H1 (cell line): ENCODE results near the gene ZNF511. TPM values are rescaled to one million over a fixed set of nuclear protein-coding genes. Genes with fewer than 3 reads are reported as not detected.
A peak's percentile ranks its signal among the peaks of the same experiment; 100 is the strongest.

Experiments used
- CTCF ChIA-PET: fragments of 300-600 bp; sonication (Branson Sonifier 250); formaldehyde crosslinking; loops from one replicate; lab custom pipeline; 2021; ENCODE audit not compliant: partially characterized antibody; lab: Charles Lee
- POLR2A ChIA-PET: fragments of 300-600 bp; sonication (Branson Sonifier 250); formaldehyde crosslinking; loops from one replicate; lab custom pipeline; 2021; ENCODE audit warnings: inconsistent platforms; ENCODE audit not compliant: partially characterized antibody; lab: Charles Lee
- DNase-seq, 2 experiments: peaks; one replicate each; pipeline versions ENCODE4 v3.0.0 to v3.0.0-alpha.2; 2010 to 2022; ENCODE audit warnings: low spot score in 2 of 2, low read depth in 1 of 2, mixed read lengths in 1 of 2
- FAIRE-seq: peaks from 2 replicates; lab custom pipeline; 2011; peaks lifted over from hg19 to GRCh38; lab: Jason Lieb, UNC
- H2AFZ ChIP-seq: 2 replicates; pipeline ENCODE4 v1.8.1; 2012; ENCODE audit warnings: low read length, inconsistent platforms
- H2AK5ac ChIP-seq: 2 replicates; pipeline ENCODE4 v1.6.1; 2013; ENCODE audit warnings: low read depth, low read length
- H2BK120ac ChIP-seq: replicated peaks from 2 replicates; pipeline ENCODE3; 2013; ENCODE audit warnings: low read depth, low read length, inconsistent platforms
- H2BK12ac ChIP-seq: 2 replicates; pipeline ENCODE4 v1.6.1; 2013; ENCODE audit warnings: low read depth, low read length
- H2BK15ac ChIP-seq: 2 replicates; pipeline ENCODE4 v1.6.1; 2013; ENCODE audit warnings: low read length
- H2BK20ac ChIP-seq: 2 replicates; pipeline ENCODE4 v1.6.1; 2013; ENCODE audit warnings: low read length
- H2BK5ac ChIP-seq: 2 replicates; pipeline ENCODE4 v1.6.1; 2013; ENCODE audit warnings: low read depth, low read length
- H3K14ac ChIP-seq: 2 replicates; pipeline ENCODE4 v1.6.1; 2013; ENCODE audit warnings: inconsistent platforms; ENCODE audit not compliant: insufficient read length
- H3K18ac ChIP-seq: 2 replicates; pipeline ENCODE4 v1.6.1; 2013; ENCODE audit warnings: low read length; ENCODE audit errors: extremely low read depth
- H3K23ac ChIP-seq: 2 replicates; pipeline ENCODE4 v1.6.1; 2013; ENCODE audit warnings: inconsistent platforms; ENCODE audit not compliant: insufficient read length
- H3K23me2 ChIP-seq: 2 replicates; pipeline ENCODE4 v1.6.1; 2013; ENCODE audit warnings: low read depth, low read length
- H3K27ac ChIP-seq: 2 replicates; pipeline ENCODE4 v1.6.1; 2011; ENCODE audit warnings: low read depth, low read length, inconsistent platforms
- H3K27me3 ChIP-seq, 4 experiments: replicated peaks in 1 of 4; 1 replicate in 1 of 4; 2 replicates in 3 of 4; pipeline versions ENCODE4 v1.6.1 to v1.8.1; 2011 to 2013; ENCODE audit warnings: low read length in 3 of 4, mild to moderate bottlenecking in 3 of 4, inconsistent platforms in 2 of 4, mixed read lengths in 2 of 4, moderate library complexity in 1 of 4; ENCODE audit not compliant: control insufficient read depth in 3 of 4, insufficient read depth in 3 of 4; ENCODE audit errors: extremely low read depth in 1 of 4
- H3K36me3 ChIP-seq, 4 experiments: 2 replicates each; pipeline versions ENCODE4 v1.6.1 to v1.8.1; 2011 to 2013; ENCODE audit warnings: mild to moderate bottlenecking in 4 of 4, low read length in 3 of 4, moderate library complexity in 2 of 4, control low read depth in 1 of 4, inconsistent platforms in 1 of 4; ENCODE audit not compliant: insufficient read depth in 4 of 4, control insufficient read depth in 2 of 4
- H3K4ac ChIP-seq: replicated peaks from 2 replicates; pipeline ENCODE3; 2013; ENCODE audit warnings: low read length, low read depth, mixed read lengths, inconsistent platforms; ENCODE audit not compliant: insufficient read length
- H3K4me1 ChIP-seq, 4 experiments: replicated peaks in 1 of 4; 1 replicate in 1 of 4; 2 replicates in 3 of 4; pipeline versions ENCODE4 v1.6.1 to v1.8.1; 2011 to 2013; ENCODE audit warnings: low read length in 3 of 4, inconsistent platforms in 2 of 4, mixed read lengths in 1 of 4; ENCODE audit not compliant: insufficient read depth in 4 of 4, control insufficient read depth in 3 of 4
- H3K4me2 ChIP-seq, 2 experiments: 2 replicates each; pipeline versions ENCODE4 v1.6.1 to v1.8.1; 2011 to 2013; ENCODE audit warnings: low read depth in 2 of 2, low read length in 2 of 2, control low read depth in 1 of 2, inconsistent platforms in 1 of 2, mild to moderate bottlenecking in 1 of 2; ENCODE audit not compliant: insufficient read depth in 1 of 2
- H3K4me3 ChIP-seq, 4 experiments: fragments of 200-600, 300-600 bp in 1 of 4; sonication (generic), shearing (Covaris generic), sonication (Bioruptor Twin) in 1 of 4; 2 replicates each; pipeline versions ENCODE4 v1.5.1 to v1.8.1; 2011 to 2016; ENCODE audit warnings: low read length in 4 of 4, low read depth in 3 of 4, control low read depth in 2 of 4, inconsistent platforms in 2 of 4, mild to moderate bottlenecking in 2 of 4, mixed read lengths in 1 of 4, moderate library complexity in 1 of 4; ENCODE audit not compliant: insufficient read depth in 2 of 4; ENCODE audit errors: extremely low read depth in 1 of 4
- H3K56ac ChIP-seq: replicated peaks from 2 replicates; pipeline ENCODE3; 2013; ENCODE audit warnings: low read depth, mild to moderate bottlenecking, mixed read lengths, low read length, inconsistent platforms; ENCODE audit not compliant: insufficient read length
- H3K79me1 ChIP-seq: 2 replicates; pipeline ENCODE4 v1.6.1; 2013; ENCODE audit warnings: low read depth, low read length, control low read depth
- H3K79me2 ChIP-seq, 2 experiments: 2 replicates each; pipeline versions ENCODE4 v1.6.1 to v1.8.1; 2012 to 2013; ENCODE audit warnings: low read length in 2 of 2, mild to moderate bottlenecking in 2 of 2, inconsistent platforms in 1 of 2; ENCODE audit not compliant: insufficient read depth in 2 of 2, control insufficient read depth in 1 of 2
- H3K9ac ChIP-seq, 4 experiments: replicated peaks in 1 of 4; 1 replicate in 1 of 4; 2 replicates in 3 of 4; pipeline versions ENCODE4 v1.6.1 to v1.8.1; 2011 to 2013; ENCODE audit warnings: low read depth in 3 of 4, low read length in 3 of 4, control low read depth in 2 of 4, mild to moderate bottlenecking in 2 of 4, moderate library complexity in 2 of 4, inconsistent platforms in 1 of 4; ENCODE audit errors: extremely low read depth in 1 of 4
- H3K9me3 ChIP-seq, 2 experiments: 2 replicates each; pipeline versions ENCODE4 v1.6.1 to v1.8.1; 2012 to 2013; ENCODE audit warnings: mild to moderate bottlenecking in 2 of 2, moderate library complexity in 2 of 2, control low read depth in 1 of 2, inconsistent platforms in 1 of 2, low read depth in 1 of 2, low read length in 1 of 2, mixed read lengths in 1 of 2; ENCODE audit not compliant: insufficient read depth in 2 of 2
- H4K20me1 ChIP-seq, 2 experiments: replicated peaks in 1 of 2; 2 replicates each; pipeline versions ENCODE3 to v1.8.1; 2011 to 2013; ENCODE audit warnings: inconsistent platforms in 2 of 2, low read length in 2 of 2, mild to moderate bottlenecking in 1 of 2; ENCODE audit not compliant: insufficient read depth in 2 of 2, control insufficient read depth in 1 of 2
- H4K5ac ChIP-seq: 2 replicates; pipeline ENCODE4 v1.6.1; 2013; ENCODE audit warnings: low read length, low read depth, mixed read lengths, inconsistent platforms; ENCODE audit not compliant: insufficient read length
- H4K8ac ChIP-seq: 2 replicates; pipeline ENCODE4 v1.8.0; 2013; ENCODE audit warnings: mild to moderate bottlenecking, moderate library complexity, low read length, inconsistent platforms; ENCODE audit not compliant: insufficient read depth; ENCODE audit errors: extremely low read depth
- H4K91ac ChIP-seq: replicated peaks from 2 replicates; pipeline ENCODE3; 2013; ENCODE audit warnings: low read length, mixed read lengths, inconsistent platforms; ENCODE audit not compliant: insufficient read length
- ATF2 ChIP-seq: IDR thresholded peaks from 2 replicates; pipeline ENCODE4 v1.6.1; 2012; ENCODE audit warnings: low read length, inconsistent platforms
- CBX5 ChIP-seq: fragments of 300-800, 300-1000 bp; sonication (generic); IDR thresholded peaks from 2 replicates; pipeline ENCODE4 v1.7.1; 2016; ENCODE audit warnings: antibody characterized with exemption, low read length, low read depth
- CHD2 ChIP-seq: IDR thresholded peaks from 2 replicates; pipeline ENCODE4 v1.6.1; 2012; ENCODE audit warnings: low read length, improper control_type of control experiment
- GABPA ChIP-seq: IDR thresholded peaks from 2 replicates; pipeline ENCODE4 v1.6.1; 2011; ENCODE audit warnings: mild to moderate bottlenecking, low read length, moderate library complexity, borderline replicate concordance; ENCODE audit not compliant: insufficient read depth
- GTF2F1 ChIP-seq: IDR thresholded peaks from 2 replicates; pipeline ENCODE4 v1.6.1; 2012; ENCODE audit warnings: low read depth, low read length, improper control_type of control experiment, borderline replicate concordance
- NRF1 ChIP-seq: IDR thresholded peaks from 2 replicates; pipeline ENCODE4 v1.6.1; 2011; ENCODE audit warnings: mild to moderate bottlenecking, low read depth, low read length, improper control_type of control experiment
- POLR2A ChIP-seq, 2 experiments: IDR thresholded peaks; 1 replicate in 1 of 2; 2 replicates in 1 of 2; pipeline ENCODE4 v1.6.1; 2011; ENCODE audit warnings: low read depth in 2 of 2, low read length in 2 of 2, mild to moderate bottlenecking in 2 of 2; ENCODE audit errors: control extremely low read depth in 1 of 2
- RXRA ChIP-seq: IDR thresholded peaks from 2 replicates; pipeline ENCODE4 v1.6.1; 2011; ENCODE audit warnings: low read depth, mild to moderate bottlenecking, low read length, moderate library complexity; ENCODE audit not compliant: insufficient read depth
- SRF ChIP-seq: IDR thresholded peaks from 2 replicates; pipeline ENCODE4 v1.6.1; 2011; ENCODE audit warnings: mild to moderate bottlenecking, low read depth, low read length, moderate library complexity
- SUZ12 ChIP-seq: fragments of 200-600 bp; sonication (generic); IDR thresholded peaks from 2 replicates; pipeline ENCODE4 v1.6.1; 2012; ENCODE audit warnings: mild to moderate bottlenecking, inconsistent platforms, low read length, moderate library complexity, mixed read lengths
- USF2 ChIP-seq: IDR thresholded peaks from 2 replicates; pipeline ENCODE4 v1.6.1; 2011; ENCODE audit warnings: low read length, improper control_type of control experiment
- WGBS, 2 experiments: shearing (Covaris generic) in 1 of 2; methylation state at CpG; one replicate each; pipeline versions ENCODE4 v1.1.6 to v1.1.7; 2013 to 2015; ENCODE audit warnings: low lambda C conversion rate in 2 of 2, mixed read lengths in 2 of 2, inconsistent platforms in 1 of 2, low coverage in 1 of 2, missing lambda C conversion rate in 1 of 2; ENCODE audit not compliant: insufficient replicate concordance in 2 of 2, insufficient coverage in 1 of 2, insufficient read length in 1 of 2; ENCODE audit errors: extremely low coverage in 1 of 2, missing lambda C conversion rate in 1 of 2; 5-methylcytosine and 5-hydroxymethylcytosine counted together
- polyA plus RNA-seq, 7 experiments: library from polyadenylated mRNA; depleted of rRNA in 3 of 7; stranded (reverse) in 5 of 7; unstranded in 2 of 7; fragments of >200 nt in 5 of 7; fragments of 200-250 nt in 2 of 7; gene quantifications; 1 replicate in 5 of 7; 2 replicates in 1 of 7; 4 replicates in 1 of 7; pipeline versions ENCODE4 v1.2.1 to v1.2.3, GENCODE V29; 2011 to 2013; ENCODE audit warnings: missing spikeins in 2 of 7, mixed read lengths in 2 of 7
- total RNA-seq: library from RNA; stranded (reverse); fragmentation: NEBNext Ultra II Directional; extraction: Animal tissue kit (Norgen Biotek cat#: 25700); gene quantifications from 2 replicates; pipeline ENCODE4 v1.2.1, GENCODE V29; 2021

Gene ZNF511
- total and polyA plus RNA-seq, 2 of the 8 experiments (the other 6 are each of a cell fraction or from before 2014, with no cell fraction given), result 55.4 to 71.7 TPM

GRCh38 chr10:133259602-133259989 is 49.1 kb upstream of the ZNF511 start:
- Histone ChIP-seq H3K23ac (no peak overlapping the region), H3K27me3 (peaks cover 0 to 15% (median 8%) of the 10 kb centered on the region in 4 experiments; a peak in 6 of 7 replicates), H3K27ac (no peak overlapping the region), H4K91ac (no peak overlapping the region), H4K8ac (peak overlapping the region; percentile 21; the same call in 1 of the 2 replicates), H3K9ac (no peak overlapping the region), H3K4me2 (no peak overlapping the region), H3K4me1 (peaks cover 0 to 20% (median 11%) of the 10 kb centered on the region in 4 experiments; a peak in 5 of 7 replicates), H3K4me3 (no peak overlapping the region), H3K79me1 (no peaks in the 10 kb centered on the region), H3K18ac (peak overlapping the region; percentile 60; the same call in 1 of the 2 replicates), H3K23me2 (peaks cover 7% of the 10 kb centered on the region; the same call in 1 of the 2 replicates), H2BK20ac (no peak overlapping the region), H2BK12ac (peak overlapping the region; percentile 90; the same call in 1 of the 2 replicates), H4K5ac (no peak overlapping the region), H3K4ac (no peak overlapping the region), H2BK120ac (peak overlapping the region; percentile 43), H2BK15ac (peak overlapping the region; percentile 61; the same call in 1 of the 2 replicates), H3K56ac (no peak overlapping the region), H2AK5ac (no peak overlapping the region), H2AFZ (no peak overlapping the region), H3K9me3 (no peaks in the 10 kb centered on the region), H2BK5ac (no peak overlapping the region), H3K79me2 (no peaks in the 10 kb centered on the region), H3K14ac (no peak overlapping the region), H4K20me1 (peaks cover 0 to 3% of the 10 kb centered on the region in 2 experiments), H3K36me3 (no peaks in the 10 kb centered on the region)
- ChIA-PET CTCF (interaction anchor here (1.0 to 4.5 kb wide), 7 partner anchors 10 to 116 kb away, joined by 3 to 24 read pairs (median 3); no protein-coding TSS in a partner anchor), POLR2A (interaction anchor here (1.0 to 1.8 kb wide), 2 partner anchors 18 to 21 kb away, joined by 3 to 7 read pairs; partner anchors contain the start of gene ADAM8)
- FAIRE-seq, result no peak
- WGBS, 2 experiments, result 79% methylated on average over 12 of the region's 12 CpGs; no CpG with 5 or more reads in 1 of the 2 experiments
- DNase-seq, result no peak
- no peak for TF ChIP-seq GABPA
- TF ChIP-seq SRF, result no peak
- no peak for TF ChIP-seq CHD2
- no peak for TF ChIP-seq USF2
- TF ChIP-seq CBX5, result no peak
- no peak for TF ChIP-seq POLR2A (IDR thresholded peaks at IDR 0.05; ENCODE audit: control extremely low read depth in 1 of 2, low read depth in 2 of 2, low read length in 2 of 2)
- no peak for TF ChIP-seq NRF1
- TF ChIP-seq GTF2F1, result no peak
- no peak for TF ChIP-seq RXRA
- TF ChIP-seq ATF2, result no peak
- TF ChIP-seq SUZ12, result no peak
